Trophoblast cell (in vitro differentiated cells and primary cell): ENCODE results near the gene NOD1.

Source experiments
- DNase-seq, 2 donors: peaks; one replicate each; pipeline ENCODE4 v3.0.0-alpha.2; 2016
- H2AFZ ChIP-seq: 2 replicates; pipeline ENCODE4 v1.6.1; 2013; ENCODE audit warnings: low read length, moderate library complexity, mild to moderate bottlenecking; ENCODE audit not compliant: insufficient read depth, poor library complexity
- H2AK5ac ChIP-seq: 2 replicates; pipeline ENCODE4 v1.6.1; 2013; ENCODE audit warnings: mild to moderate bottlenecking, low read length
- H2BK120ac ChIP-seq: 2 replicates; pipeline ENCODE4 v1.6.1; 2013; ENCODE audit warnings: low read length, mild to moderate bottlenecking, moderate library complexity; ENCODE audit not compliant: insufficient read depth, poor library complexity
- H2BK12ac ChIP-seq: 2 replicates; pipeline ENCODE4 v1.6.1; 2013; ENCODE audit warnings: mild to moderate bottlenecking, low read length, moderate library complexity
- H2BK5ac ChIP-seq: 2 replicates; pipeline ENCODE4 v1.6.1; 2013; ENCODE audit warnings: low read length, low read depth, moderate library complexity, mild to moderate bottlenecking; ENCODE audit not compliant: poor library complexity
- H3K14ac ChIP-seq: 2 replicates; pipeline ENCODE4 v1.6.1; 2013; ENCODE audit warnings: mild to moderate bottlenecking, low read length
- H3K18ac ChIP-seq: 2 replicates; pipeline ENCODE4 v1.6.1; 2013; ENCODE audit warnings: mild to moderate bottlenecking, low read length
- H3K23ac ChIP-seq: 2 replicates; pipeline ENCODE4 v1.6.1; 2013; ENCODE audit warnings: low read length
- H3K27ac ChIP-seq: 2 replicates; pipeline ENCODE4 v1.5.1; 2013; ENCODE audit warnings: low read depth, mild to moderate bottlenecking, inconsistent platforms, low read length, moderate library complexity
- H3K27me3 ChIP-seq: 2 replicates; pipeline ENCODE4 v1.6.1; 2013; ENCODE audit warnings: inconsistent platforms, mild to moderate bottlenecking, low read length, moderate library complexity; ENCODE audit not compliant: insufficient read depth
- H3K36me3 ChIP-seq, 2 experiments: 1 replicate in 1 of 2; 2 replicates in 1 of 2; pipeline ENCODE4 v1.6.1; 2013; ENCODE audit warnings: low read length in 2 of 2, mild to moderate bottlenecking in 2 of 2, moderate library complexity in 1 of 2; ENCODE audit not compliant: insufficient read depth in 2 of 2, control insufficient read depth in 1 of 2
- H3K4ac ChIP-seq: 2 replicates; pipeline ENCODE4 v1.6.1; 2013; ENCODE audit warnings: low read depth, mild to moderate bottlenecking, low read length, moderate library complexity
- H3K4me1 ChIP-seq, 2 experiments: 1 replicate in 1 of 2; 2 replicates in 1 of 2; pipeline ENCODE4 v1.6.1; 2013; ENCODE audit warnings: low read length in 2 of 2, mild to moderate bottlenecking in 2 of 2, moderate library complexity in 1 of 2; ENCODE audit not compliant: insufficient read depth in 2 of 2, control insufficient read depth in 1 of 2
- H3K4me2 ChIP-seq: 2 replicates; pipeline ENCODE4 v1.6.1; 2013; ENCODE audit warnings: inconsistent platforms, mild to moderate bottlenecking, low read length, moderate library complexity
- H3K4me3 ChIP-seq: 2 replicates; pipeline ENCODE4 v1.5.1; 2013; ENCODE audit warnings: mild to moderate bottlenecking, low read depth, low read length, inconsistent platforms
- H3K79me1 ChIP-seq: one replicate; pipeline ENCODE4 v1.6.1; 2013; ENCODE audit warnings: low read length
- H3K79me2 ChIP-seq: 2 replicates; pipeline ENCODE4 v1.6.1; 2013; ENCODE audit warnings: low read length, mild to moderate bottlenecking; ENCODE audit not compliant: control insufficient read depth, insufficient read depth, poor library complexity
- H3K9ac ChIP-seq: 2 replicates; pipeline ENCODE4 v1.6.1; 2013; ENCODE audit warnings: mild to moderate bottlenecking, low read length
- H3K9me3 ChIP-seq: 2 replicates; pipeline ENCODE4 v1.6.1; 2013; ENCODE audit warnings: low read depth, mild to moderate bottlenecking, control low read depth, inconsistent platforms, low read length; ENCODE audit not compliant: insufficient read depth
- H4K12ac ChIP-seq: 2 replicates; pipeline ENCODE4 v1.6.1; 2013; ENCODE audit warnings: low read depth, mild to moderate bottlenecking, low read length, moderate library complexity
- H4K8ac ChIP-seq: 2 replicates; pipeline ENCODE4 v1.6.1; 2013; ENCODE audit warnings: low read depth, mild to moderate bottlenecking, low read length, moderate library complexity
- H4K91ac ChIP-seq: one replicate; pipeline ENCODE4 v1.6.1; 2013; ENCODE audit warnings: low read depth, mild to moderate bottlenecking, low read length, moderate library complexity
- WGBS: extraction: QIAGEN DNeasy Blood & Tissue Kit; methylation state at CpG from one replicate; pipeline ENCODE4 v1.1.7; 2013; ENCODE audit warnings: missing lambda C conversion rate; ENCODE audit not compliant: insufficient read length, insufficient coverage; ENCODE audit errors: extremely low coverage; 5-methylcytosine and 5-hydroxymethylcytosine counted together

The NOD1 gene

DNA sequence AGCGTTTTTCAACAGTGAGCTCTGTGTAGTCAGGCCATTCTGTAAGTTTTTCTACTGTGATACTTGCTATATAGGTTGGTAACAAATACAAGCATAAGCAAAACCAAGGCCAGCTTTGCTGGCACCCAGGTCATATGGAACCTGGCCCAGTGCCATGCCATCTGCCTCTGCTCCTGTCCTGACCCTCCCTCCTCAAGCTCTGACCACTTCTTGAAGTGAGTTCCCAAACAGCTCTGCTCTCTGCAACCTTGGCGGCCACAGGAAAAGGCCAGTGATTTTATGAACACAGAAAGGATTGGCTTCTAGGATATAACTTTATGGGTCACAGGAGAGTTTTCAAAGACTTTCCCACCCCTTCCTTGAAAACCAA is 12.8 kb downstream of the NOD1 start:
- peak overlapping the region; percentile 41 for H2AFZ ChIP-seq
- no CpG with 5 or more reads among the region's 2 CpGs for WGBS
- no peak overlapping the region for H2BK120ac ChIP-seq

DNA sequence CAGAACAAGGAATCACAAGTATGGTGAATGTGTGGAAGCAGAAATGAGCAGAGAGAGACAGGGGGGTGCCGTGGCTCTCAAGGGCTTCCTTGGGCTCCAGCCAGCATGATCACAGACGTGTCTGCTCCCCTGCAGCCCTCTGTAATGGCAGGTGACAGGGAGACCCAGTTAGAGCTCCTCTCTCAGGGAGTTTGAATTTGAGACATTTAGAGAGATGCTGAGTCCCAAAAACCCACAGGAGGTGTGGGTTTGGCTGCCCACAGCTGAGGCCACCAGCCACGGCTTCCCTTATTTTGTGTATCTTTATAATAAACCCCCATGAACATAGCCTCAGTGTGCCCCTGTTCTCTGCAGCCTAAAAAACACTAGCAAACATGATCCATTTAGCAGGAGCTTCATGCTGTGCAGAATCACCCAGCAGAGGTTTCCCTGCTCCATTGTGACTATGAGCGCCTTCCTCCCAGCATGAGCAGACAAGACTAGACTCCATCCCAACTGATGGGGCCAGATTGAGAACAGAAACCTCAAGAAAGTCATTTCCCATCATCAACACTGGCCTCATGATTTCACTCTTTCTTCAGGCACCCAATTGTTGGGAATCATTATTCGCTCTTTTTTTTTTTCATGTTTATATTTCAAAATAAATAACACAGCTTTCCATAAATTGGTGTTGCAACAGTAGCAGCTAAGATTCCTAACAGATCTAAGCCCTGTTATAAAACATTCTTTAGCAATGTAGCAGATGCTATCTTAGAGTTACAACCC is 13.4 kb downstream of the NOD1 start:
- Histone ChIP-seq H3K79me1 (peaks cover 13% of the 10 kb centered on the region), H3K4me1 (peaks cover 18 to 25% of the 10 kb centered on the region in 2 experiments), H3K23ac (no peak overlapping the region), H3K4ac (no peak overlapping the region), H4K91ac (no peak overlapping the region), H3K27me3 (no peaks in the 10 kb centered on the region), H4K8ac (no peak overlapping the region), H3K9me3 (peaks cover 3% of the 10 kb centered on the region), H2AFZ (no peak overlapping the region), H3K14ac (no peak overlapping the region), H3K36me3 (peaks cover 0 to 3% of the 10 kb centered on the region in 2 experiments), H4K12ac (no peak overlapping the region), H2AK5ac (no peak overlapping the region), H3K9ac (no peak overlapping the region), H3K18ac (peak overlapping the region; percentile 11), H3K4me3 (no peak overlapping the region), H2BK12ac (no peak overlapping the region), H3K27ac (no peak overlapping the region), H3K79me2 (peaks cover 5% of the 10 kb centered on the region), H2BK120ac (no peak overlapping the region), H2BK5ac (no peak overlapping the region), H3K4me2 (no peak overlapping the region)
- WGBS, result no CpG with 5 or more reads among the region's 5 CpGs
- peak in 1 of 2 donors; percentile 46 for DNase-seq

More for the DNA sequence above, 12.8 kb downstream of the NOD1 start:
- Histone ChIP-seq H3K27me3 (no peaks in the 10 kb centered on the region), H2BK12ac (no peak overlapping the region), H3K4me1 (peaks cover 16 to 20% of the 10 kb centered on the region in 2 experiments), H4K12ac (no peak overlapping the region), H2BK5ac (no peak overlapping the region), H3K79me2 (peaks cover 2% of the 10 kb centered on the region), H4K91ac (no peak overlapping the region), H3K79me1 (peaks cover 8% of the 10 kb centered on the region), H3K4ac (no peak overlapping the region), H4K8ac (no peak overlapping the region), H3K23ac (no peak overlapping the region), H3K18ac (no peak overlapping the region), H2AK5ac (no peak overlapping the region), H3K27ac (no peak overlapping the region), H3K14ac (no peak overlapping the region), H3K36me3 (peaks cover 0 to 3% of the 10 kb centered on the region in 2 experiments), H3K4me3 (no peak overlapping the region), H3K4me2 (no peak overlapping the region), H3K9me3 (peaks cover 3% of the 10 kb centered on the region), H3K9ac (no peak overlapping the region)
- DNase-seq, result no peak

DNA sequence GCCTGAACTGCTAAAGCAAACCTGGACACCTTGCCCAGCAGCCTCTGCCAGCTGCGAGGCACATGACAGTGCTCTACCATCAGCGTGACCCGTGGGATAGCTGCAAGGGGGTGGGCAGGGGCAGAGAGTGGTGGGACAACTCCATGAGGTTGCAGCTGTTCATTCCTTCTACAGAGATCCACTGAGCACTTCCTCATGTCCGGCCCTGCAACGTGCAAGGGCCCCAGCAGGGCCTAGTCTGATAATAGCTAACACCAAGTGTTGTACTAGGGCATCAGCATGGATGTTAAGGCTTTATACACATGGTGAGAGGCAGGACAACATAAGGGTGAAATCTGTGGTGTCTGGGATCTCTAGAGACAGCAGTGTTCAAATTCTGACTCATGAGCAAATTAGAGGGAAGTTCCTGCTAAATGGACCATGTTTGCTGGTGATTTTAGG is 14.3 kb downstream of the NOD1 start:
- H3K4ac ChIP-seq, result peak overlapping the region; percentile 30
- no peak overlapping the region for H2BK12ac ChIP-seq
- no CpG with 5 or more reads among the region's 5 CpGs for WGBS
- H3K14ac ChIP-seq, result peak overlapping the region; percentile 20
- no peak overlapping the region for H4K8ac ChIP-seq
- H3K79me1 ChIP-seq, result peaks cover 12% of the 10 kb centered on the region
- H3K4me3 ChIP-seq, result no peak overlapping the region
- H4K91ac ChIP-seq, result no peak overlapping the region
- H3K18ac ChIP-seq, result peak overlapping the region; percentile 21
- no peak for DNase-seq
- H4K12ac ChIP-seq, result no peak overlapping the region
- no peak overlapping the region for H3K4me2 ChIP-seq
- H3K36me3 ChIP-seq, result peaks cover 0 to 3% of the 10 kb centered on the region in 2 experiments
- H2BK5ac ChIP-seq, result no peak overlapping the region
- H3K9me3 ChIP-seq, result peaks cover 3% of the 10 kb centered on the region
- peaks cover 11 to 19% of the 10 kb centered on the region in 2 experiments for H3K4me1 ChIP-seq
- no peak overlapping the region for H3K27ac ChIP-seq
- H2AFZ ChIP-seq, result no peak overlapping the region
- H2BK120ac ChIP-seq, result no peak overlapping the region
- H3K23ac ChIP-seq, result no peak overlapping the region
- no peaks in the 10 kb centered on the region for H3K27me3 ChIP-seq
- H3K9ac ChIP-seq, result no peak overlapping the region
- peaks cover 6% of the 10 kb centered on the region for H3K79me2 ChIP-seq
- peak overlapping the region; percentile 44 for H2AK5ac ChIP-seq

DNA sequence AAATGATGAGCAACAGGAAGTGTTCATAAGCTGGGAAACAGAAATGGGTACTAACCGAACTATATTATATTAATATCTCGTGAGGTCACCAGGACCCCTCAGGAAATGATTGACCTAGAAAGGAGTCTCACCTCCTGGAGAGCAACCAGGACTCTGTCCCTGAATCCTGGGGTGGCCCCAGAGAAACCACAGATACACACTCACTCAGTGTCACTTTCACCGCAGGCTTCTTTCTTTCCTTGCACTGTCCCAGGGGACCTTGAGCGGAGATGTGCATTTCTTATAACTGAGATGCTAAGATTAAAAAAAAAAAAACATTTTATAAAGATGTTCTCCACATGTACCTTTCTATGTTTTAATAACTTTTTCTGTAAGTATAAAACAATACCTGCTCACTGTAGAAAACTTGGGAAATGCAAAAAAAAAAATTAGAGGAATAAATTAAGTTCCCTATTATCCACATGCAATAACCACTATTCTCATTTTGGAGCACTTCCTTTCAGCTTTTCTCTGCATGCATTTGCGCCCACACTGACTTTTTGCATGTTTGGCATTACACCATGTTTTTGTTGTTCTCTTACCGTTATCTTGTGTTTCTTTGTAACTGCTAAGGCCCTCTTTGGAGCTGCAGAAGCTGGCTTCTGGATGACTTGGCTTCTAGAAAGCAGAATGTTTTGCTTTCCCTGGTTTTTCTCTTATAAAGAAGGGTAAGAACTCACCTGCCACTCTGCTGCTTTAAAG is 15.0 kb downstream of the NOD1 start:
- Histone ChIP-seq H2AK5ac (peak overlapping the region; percentile 44), H4K91ac (no peak overlapping the region), H3K23ac (no peak overlapping the region), H4K12ac (no peak overlapping the region), H3K36me3 (peaks cover 0 to 3% of the 10 kb centered on the region in 2 experiments), H3K4ac (no peak overlapping the region), H3K14ac (no peak overlapping the region), H2AFZ (no peak overlapping the region), H3K4me2 (no peak overlapping the region), H3K27ac (no peak overlapping the region), H2BK120ac (no peak overlapping the region), H3K4me3 (no peak overlapping the region), H3K27me3 (no peaks in the 10 kb centered on the region), H3K18ac (no peak overlapping the region), H3K9me3 (peaks cover 3% of the 10 kb centered on the region), H4K8ac (no peak overlapping the region), H2BK5ac (no peak overlapping the region), H2BK12ac (no peak overlapping the region), H3K79me1 (peaks cover 8% of the 10 kb centered on the region), H3K9ac (no peak overlapping the region), H3K4me1 (peaks cover 8 to 14% of the 10 kb centered on the region in 2 experiments), H3K79me2 (peaks cover 4% of the 10 kb centered on the region)
- WGBS, result no CpG with 5 or more reads among the region's 6 CpGs
- no peak for DNase-seq
